ENCODE measurements around the gene TMEM95. TPM values are rescaled to one million over a fixed set of nuclear protein-coding genes. Genes with fewer than 3 reads are reported as not detected.
A peak's percentile ranks its signal among the peaks of the same experiment; 100 is the strongest.

TMEM95 gene, protein sequence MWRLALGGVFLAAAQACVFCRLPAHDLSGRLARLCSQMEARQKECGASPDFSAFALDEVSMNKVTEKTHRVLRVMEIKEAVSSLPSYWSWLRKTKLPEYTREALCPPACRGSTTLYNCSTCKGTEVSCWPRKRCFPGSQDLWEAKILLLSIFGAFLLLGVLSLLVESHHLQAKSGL
- 0.25 TPM in 1 of 2 replicates, not detected in the other for total RNA-seq

DNA sequence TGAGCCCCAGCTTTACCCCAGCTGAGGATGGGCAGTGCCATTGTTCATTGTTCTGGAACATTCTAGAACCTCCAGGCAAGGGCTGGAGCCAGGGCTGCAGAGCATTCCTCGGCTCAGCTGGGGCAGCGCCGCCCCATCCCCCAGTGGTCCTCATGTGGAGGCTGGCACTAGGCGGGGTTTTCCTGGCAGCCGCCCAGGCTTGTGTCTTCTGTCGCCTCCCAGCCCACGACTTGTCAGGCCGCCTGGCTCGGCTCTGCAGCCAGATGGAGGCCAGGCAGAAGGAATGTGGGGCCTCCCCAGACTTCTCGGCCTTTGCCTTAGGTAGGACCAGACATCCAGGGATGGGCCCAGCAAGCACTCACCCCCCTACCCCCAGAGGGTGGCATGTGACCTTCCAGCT, at the start of gene TMEM95:
Gene TMEM95 (plus strand): TSS at position 104 of the 400 bp plus-strand sequence. CDS start 49 bp downstream, at position 153.
- Mint-ChIP-seq H3K27me3 (ENCODE audit: low read depth) (no peaks in the 10 kb centered on the region), H3K9me3 (no peaks in the 10 kb centered on the region), H3K27ac (peak within 1 kb of the TSS; percentile 64), H3K36me3 (ENCODE audit: low read depth) (peaks cover 22% of the 10 kb centered on the region), H3K4me3 (ENCODE audit: low read depth) (peak within 1 kb of the TSS; percentile 33), H3K4me1 (ENCODE audit: low read depth) (peaks cover 21% of the 10 kb centered on the region)
- DNase-seq (ENCODE audit: low spot score): no peak
- intact Hi-C loops (cut with micrococcal nuclease): no loop called here

DNA sequence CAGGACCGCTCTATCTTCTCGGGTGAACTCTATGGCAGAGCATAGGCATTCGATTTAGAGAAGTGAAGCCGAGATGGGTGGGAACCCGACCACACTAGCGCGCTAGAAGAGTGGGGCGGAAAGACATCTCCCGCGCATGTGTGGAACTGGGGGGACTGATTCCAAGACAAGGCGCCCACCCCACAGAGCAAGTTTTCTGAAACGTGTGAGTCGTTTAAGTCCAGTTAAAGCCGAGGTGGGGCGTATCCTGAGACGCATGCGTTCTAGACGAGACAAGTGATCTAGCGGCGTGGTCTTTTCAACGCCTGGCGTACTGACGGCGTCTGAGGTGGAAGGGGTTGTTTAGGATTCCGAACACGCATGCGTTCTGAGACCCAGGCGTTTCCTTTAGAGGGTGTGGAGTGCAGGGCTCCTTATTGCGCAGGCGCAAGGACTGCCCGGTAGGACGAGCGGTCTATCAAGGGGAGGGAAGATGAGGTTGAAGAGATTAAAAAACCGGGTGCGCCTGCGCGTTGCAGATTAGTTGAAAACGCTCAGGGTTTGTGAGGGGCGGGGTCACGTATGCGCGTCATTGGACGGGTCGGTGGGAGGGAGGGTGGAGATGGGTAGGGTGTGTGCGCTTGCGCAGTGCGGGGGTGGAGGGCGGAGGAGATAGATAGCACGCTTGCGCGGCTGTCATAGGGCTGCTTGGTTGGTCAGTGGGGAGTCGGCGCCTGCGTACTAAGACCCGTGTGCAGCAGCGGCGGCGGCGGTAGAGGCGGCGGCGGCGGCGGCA, 47.9 kb upstream of the TMEM95 start, which contains the start of gene EIF5A:
Gene EIF5A (plus strand): TSS at position 718 of the 775 bp plus-strand sequence. CDS start 2,008 bp downstream, outside the sequence.
- peak; percentile 99 for DNase-seq (ENCODE audit: low spot score)
- H3K27me3 Mint-ChIP-seq (ENCODE audit: low read depth): peaks cover under 1% of the 10 kb centered on the region
- H3K4me1 Mint-ChIP-seq (ENCODE audit: low read depth): peaks cover 32% of the 10 kb centered on the region
- peak within 1 kb of the TSS; percentile 97 for H3K27ac Mint-ChIP-seq
- H3K9me3 Mint-ChIP-seq: no peaks in the 10 kb centered on the region
- peak within 1 kb of the TSS; percentile 94 for H3K4me3 Mint-ChIP-seq (ENCODE audit: low read depth)
- intact Hi-C loops (cut with micrococcal nuclease): loop anchor here (1.0 to 5.0 kb wide), 8 partner anchors 13 to 380 kb away; partner anchors contain the start of genes ELP5, FGF11, GABARAP and NEURL4
- H3K36me3 Mint-ChIP-seq (ENCODE audit: low read depth): peaks cover 36% of the 10 kb centered on the region

DNA sequence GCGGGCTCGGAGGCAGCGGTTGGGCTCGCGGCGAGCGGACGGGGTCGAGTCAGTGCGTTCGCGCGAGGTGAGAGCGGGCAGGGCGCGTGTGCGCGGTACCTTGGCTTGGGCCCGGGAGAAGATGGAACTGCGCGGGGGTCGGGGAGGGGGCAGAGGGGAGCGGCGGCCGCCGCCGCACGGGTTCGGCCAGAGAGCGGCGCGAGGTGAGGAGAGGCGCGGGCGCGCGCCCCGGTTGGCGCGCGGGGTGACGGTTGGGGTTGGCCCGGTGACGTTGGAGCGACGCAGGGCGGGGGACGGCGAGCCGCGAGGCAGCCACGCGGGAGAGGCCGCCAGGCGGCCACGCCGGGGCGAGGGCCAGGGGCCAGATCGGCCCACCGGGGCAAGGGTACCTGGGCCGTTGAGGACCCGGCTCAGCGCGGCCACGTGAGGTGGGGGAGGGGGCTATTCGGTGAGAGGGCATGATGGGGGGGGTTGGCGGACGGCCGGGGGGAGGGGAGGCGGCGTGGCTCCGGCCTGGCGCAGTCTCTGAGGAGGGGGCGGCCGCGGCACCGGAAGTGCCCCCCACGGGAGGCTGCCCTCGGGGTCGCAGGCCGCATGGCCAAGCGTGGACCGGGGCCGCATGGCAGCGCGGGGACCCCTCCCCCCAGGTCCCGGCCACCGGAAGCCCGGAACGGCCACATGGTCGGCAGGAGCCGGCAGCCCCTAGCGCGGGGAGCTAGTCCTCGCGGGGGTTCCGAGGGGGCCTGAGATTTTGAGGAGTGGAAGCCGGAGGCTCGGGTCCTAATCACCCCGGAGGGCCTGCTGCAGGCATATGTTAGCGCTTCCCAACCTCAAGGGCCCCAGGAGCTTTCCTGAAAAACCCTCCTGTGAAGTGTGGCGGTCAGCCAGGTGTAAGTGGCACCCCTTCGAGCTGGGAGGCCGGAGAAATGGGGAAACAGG, 47.0 kb upstream of the TMEM95 start:
- Mint-ChIP-seq H3K4me1 (ENCODE audit: low read depth) (peaks cover 38% of the 10 kb centered on the region), H3K36me3 (ENCODE audit: low read depth) (peaks cover 45% of the 10 kb centered on the region), H3K4me3 (ENCODE audit: low read depth) (peak overlapping the region; percentile 94), H3K9me3 (no peaks in the 10 kb centered on the region), H3K27ac (peak overlapping the region; percentile 97), H3K27me3 (ENCODE audit: low read depth) (no peaks in the 10 kb centered on the region)
- DNase-seq (ENCODE audit: low spot score): peak; percentile 47
- intact Hi-C loops (cut with micrococcal nuclease): loop anchor here (1.0 to 5.0 kb wide), 9 partner anchors 14 to 379 kb away; partner anchors contain the start of genes ELP5, FGF11, GABARAP and NEURL4

DNA sequence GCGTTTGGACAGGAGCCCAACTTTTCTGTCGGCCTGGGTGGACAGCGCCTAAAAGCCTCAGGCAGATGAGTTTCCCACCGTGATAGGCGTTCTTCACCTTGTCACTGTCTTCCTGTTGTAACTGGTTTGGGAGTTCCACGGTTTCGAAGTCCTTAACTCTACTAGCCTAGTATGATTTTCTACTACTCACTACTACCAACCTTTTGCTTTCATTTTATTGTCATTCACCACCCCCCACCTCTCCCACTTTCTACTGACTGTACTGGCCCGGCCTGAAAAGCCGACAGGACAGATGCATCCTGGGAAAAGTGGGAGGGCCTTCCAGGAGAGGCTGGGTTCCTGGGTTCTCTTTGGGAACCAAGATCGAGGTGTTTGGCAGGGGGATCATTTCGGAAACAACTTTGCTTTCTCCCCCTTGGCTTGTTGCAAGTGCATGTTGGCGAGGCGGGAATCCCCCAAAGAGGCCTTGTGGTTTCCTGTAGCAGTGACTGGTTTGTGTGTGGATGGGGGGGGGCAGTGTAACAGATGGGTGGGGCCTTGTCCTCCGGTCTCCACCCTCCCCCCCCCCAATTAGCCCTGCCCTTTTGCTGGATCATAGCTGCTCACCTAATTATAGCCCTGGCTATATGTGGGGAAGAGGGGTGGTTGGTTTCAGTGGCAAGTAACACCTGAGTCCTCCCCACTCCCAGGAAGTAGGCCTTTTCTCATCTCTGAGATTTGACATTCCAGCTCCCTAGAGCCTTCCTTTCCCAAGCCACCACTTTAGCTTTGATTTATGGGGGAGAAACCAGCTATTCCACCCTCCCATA, 46.1 kb upstream of the TMEM95 start:
- intact Hi-C loops (cut with micrococcal nuclease): loop anchor here (1.0 to 5.0 kb wide), 3 partner anchors 128 to 263 kb away; partner anchors contain the start of genes FGF11, POLR2A and TMEM102
- H3K36me3 Mint-ChIP-seq (ENCODE audit: low read depth): peaks cover 54% of the 10 kb centered on the region

DNA sequence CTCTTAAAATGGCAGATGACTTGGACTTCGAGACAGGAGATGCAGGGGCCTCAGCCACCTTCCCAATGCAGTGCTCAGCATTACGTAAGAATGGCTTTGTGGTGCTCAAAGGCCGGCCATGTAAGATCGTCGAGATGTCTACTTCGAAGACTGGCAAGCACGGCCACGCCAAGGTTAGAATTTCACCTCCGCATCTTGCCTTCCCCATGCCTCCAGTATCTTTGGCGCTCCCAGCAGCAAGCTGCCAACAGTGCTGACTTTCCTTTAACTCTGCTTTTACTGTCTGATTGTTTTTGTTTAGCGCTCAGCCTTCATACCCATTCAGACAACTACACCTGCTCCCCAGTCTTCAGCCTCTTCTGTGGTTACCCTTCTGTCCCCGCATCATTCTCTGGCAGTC, 45.3 kb upstream of the TMEM95 start:
- Mint-ChIP-seq H3K9me3 (no peaks in the 10 kb centered on the region), H3K27ac (peak overlapping the region; percentile 95), H3K4me3 (ENCODE audit: low read depth) (peak overlapping the region; percentile 94), H3K27me3 (ENCODE audit: low read depth) (no peaks in the 10 kb centered on the region), H3K4me1 (ENCODE audit: low read depth) (peaks cover 53% of the 10 kb centered on the region), H3K36me3 (ENCODE audit: low read depth) (peaks cover 61% of the 10 kb centered on the region)
- DNase-seq (ENCODE audit: low spot score): no peak
- intact Hi-C loops (cut with micrococcal nuclease): loop anchor here (5.0 kb wide), 2 partner anchors 128 to 263 kb away; partner anchors contain the start of genes FGF11 and TMEM102

More for the DNA sequence above, 46.1 kb upstream of the TMEM95 start:
- peak overlapping the region; percentile 95 for H3K27ac Mint-ChIP-seq
- H3K9me3 Mint-ChIP-seq: no peaks in the 10 kb centered on the region
- no peaks in the 10 kb centered on the region for H3K27me3 Mint-ChIP-seq (ENCODE audit: low read depth)
- peak; percentile 80 for DNase-seq (ENCODE audit: low spot score)
- H3K4me3 Mint-ChIP-seq (ENCODE audit: low read depth): peak overlapping the region; percentile 94
- H3K4me1 Mint-ChIP-seq (ENCODE audit: low read depth): peaks cover 46% of the 10 kb centered on the region

DNA sequence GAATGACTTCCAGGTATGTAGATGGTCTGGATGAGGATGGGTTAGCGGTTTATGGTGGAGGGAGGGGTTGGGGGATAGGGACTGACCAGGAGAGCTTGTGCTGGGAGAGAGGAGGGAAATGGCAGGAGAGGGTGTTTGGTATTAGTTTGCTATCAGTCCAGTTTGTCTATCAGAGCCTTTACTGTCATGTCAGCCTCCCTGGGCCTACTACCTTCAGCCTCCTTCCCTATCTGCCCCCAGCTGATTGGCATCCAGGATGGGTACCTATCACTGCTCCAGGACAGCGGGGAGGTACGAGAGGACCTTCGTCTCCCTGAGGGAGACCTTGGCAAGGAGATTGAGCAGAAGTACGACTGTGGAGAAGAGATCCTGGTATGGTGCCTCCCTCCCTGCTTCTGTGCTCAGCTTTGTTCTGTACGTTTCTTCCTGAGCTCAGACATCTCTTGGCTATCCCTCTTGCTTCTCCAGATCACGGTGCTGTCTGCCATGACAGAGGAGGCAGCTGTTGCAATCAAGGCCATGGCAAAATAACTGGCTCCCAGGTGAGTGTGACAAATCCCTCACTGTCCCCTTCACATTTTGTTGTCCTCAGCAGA, 43.7 kb upstream of the TMEM95 start:
- Mint-ChIP-seq H3K9me3 (no peaks in the 10 kb centered on the region), H3K27ac (peak overlapping the region; percentile 69), H3K36me3 (ENCODE audit: low read depth) (peaks cover 65% of the 10 kb centered on the region), H3K4me1 (ENCODE audit: low read depth) (peaks cover 51% of the 10 kb centered on the region), H3K4me3 (ENCODE audit: low read depth) (peak overlapping the region; percentile 94), H3K27me3 (ENCODE audit: low read depth) (no peaks in the 10 kb centered on the region)
- intact Hi-C loops (cut with micrococcal nuclease): no loop called here
- no peak for DNase-seq (ENCODE audit: low spot score)

DNA sequence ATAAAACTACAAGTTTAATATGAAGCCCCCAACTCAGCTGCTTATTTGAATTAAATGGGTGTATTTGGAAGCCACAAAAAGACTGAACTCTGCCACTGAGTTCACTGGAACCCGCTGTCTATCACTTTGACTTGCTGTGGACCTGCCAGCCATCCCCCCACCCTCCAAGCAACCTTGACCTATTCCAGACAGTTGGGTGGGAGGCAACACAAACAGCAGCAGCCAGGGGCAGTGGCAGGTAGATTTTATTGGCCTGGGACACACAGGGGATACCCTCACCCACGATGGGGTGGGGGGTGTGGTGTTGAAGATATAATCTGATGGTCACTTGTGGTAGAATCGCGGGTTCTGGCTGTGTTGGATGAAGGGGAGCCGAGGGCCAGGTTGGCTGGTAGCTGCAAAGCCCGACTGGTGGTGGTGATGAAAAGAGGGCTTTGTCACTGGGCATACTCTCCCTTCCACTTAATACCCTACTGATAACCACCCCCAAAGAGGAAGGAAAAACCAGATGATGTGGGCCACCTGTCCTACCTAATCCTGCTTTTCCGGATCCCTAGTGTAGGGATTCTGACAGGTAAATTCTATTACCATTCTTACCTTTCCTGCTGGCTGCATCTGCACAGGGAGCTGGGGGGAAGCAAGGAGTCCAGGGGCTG, 42.4 kb upstream of the TMEM95 start:
- Mint-ChIP-seq H3K27me3 (ENCODE audit: low read depth) (no peaks in the 10 kb centered on the region), H3K27ac (no peak overlapping the region), H3K9me3 (no peaks in the 10 kb centered on the region), H3K4me3 (ENCODE audit: low read depth) (peak overlapping the region; percentile 42), H3K36me3 (ENCODE audit: low read depth) (peaks cover 73% of the 10 kb centered on the region), H3K4me1 (ENCODE audit: low read depth) (peaks cover 51% of the 10 kb centered on the region)
- intact Hi-C loops (cut with micrococcal nuclease): no loop called here
- no peak for DNase-seq (ENCODE audit: low spot score)

DNA sequence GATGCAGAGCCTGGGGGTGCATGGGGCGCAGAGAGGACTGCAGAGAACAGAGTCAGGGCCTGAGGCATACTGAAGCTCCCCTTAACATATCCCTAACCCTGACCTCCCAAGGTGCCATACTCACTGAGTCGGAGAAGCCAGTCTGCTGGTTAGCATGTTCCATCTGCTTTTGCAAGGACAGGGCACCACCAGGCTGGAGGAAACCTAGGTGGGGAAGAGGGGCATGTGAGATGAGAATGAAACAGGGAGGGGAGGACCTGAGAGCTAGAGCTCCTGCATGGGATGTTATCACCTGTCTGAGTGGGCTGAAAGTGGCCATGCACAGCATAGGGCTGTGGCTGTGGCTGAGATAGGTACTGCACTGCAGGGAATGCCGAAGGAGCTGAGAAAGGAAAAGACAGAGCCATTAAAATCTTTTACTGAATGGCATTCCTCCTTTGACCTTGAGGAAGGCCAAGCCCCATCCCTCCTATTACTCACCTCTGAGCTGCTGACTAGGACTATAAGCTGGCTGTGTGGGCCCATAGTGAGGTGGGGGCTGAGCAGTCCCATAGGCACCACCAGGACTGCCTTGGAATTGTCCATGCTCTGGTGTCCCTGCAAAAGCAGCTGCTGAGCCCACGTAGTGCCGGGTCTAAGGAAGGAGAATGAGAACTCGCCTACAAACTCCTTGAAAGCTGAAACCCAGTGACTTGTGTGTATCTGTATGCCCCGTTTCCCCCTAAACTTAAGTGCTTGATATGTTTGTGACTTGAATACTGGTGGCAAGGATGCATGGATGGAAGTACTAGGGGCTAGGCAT, 41.7 kb upstream of the TMEM95 start:
- no peaks in the 10 kb centered on the region for H3K9me3 Mint-ChIP-seq
- peak overlapping the region; percentile 81 for H3K4me3 Mint-ChIP-seq (ENCODE audit: low read depth)
- peaks cover 78% of the 10 kb centered on the region for H3K36me3 Mint-ChIP-seq (ENCODE audit: low read depth)
- DNase-seq (ENCODE audit: low spot score): no peak
- peaks cover 51% of the 10 kb centered on the region for H3K4me1 Mint-ChIP-seq (ENCODE audit: low read depth)
- peak overlapping the region; percentile 59 for H3K27ac Mint-ChIP-seq
- intact Hi-C loops (cut with micrococcal nuclease): no loop called here
- H3K27me3 Mint-ChIP-seq (ENCODE audit: low read depth): no peaks in the 10 kb centered on the region

DNA sequence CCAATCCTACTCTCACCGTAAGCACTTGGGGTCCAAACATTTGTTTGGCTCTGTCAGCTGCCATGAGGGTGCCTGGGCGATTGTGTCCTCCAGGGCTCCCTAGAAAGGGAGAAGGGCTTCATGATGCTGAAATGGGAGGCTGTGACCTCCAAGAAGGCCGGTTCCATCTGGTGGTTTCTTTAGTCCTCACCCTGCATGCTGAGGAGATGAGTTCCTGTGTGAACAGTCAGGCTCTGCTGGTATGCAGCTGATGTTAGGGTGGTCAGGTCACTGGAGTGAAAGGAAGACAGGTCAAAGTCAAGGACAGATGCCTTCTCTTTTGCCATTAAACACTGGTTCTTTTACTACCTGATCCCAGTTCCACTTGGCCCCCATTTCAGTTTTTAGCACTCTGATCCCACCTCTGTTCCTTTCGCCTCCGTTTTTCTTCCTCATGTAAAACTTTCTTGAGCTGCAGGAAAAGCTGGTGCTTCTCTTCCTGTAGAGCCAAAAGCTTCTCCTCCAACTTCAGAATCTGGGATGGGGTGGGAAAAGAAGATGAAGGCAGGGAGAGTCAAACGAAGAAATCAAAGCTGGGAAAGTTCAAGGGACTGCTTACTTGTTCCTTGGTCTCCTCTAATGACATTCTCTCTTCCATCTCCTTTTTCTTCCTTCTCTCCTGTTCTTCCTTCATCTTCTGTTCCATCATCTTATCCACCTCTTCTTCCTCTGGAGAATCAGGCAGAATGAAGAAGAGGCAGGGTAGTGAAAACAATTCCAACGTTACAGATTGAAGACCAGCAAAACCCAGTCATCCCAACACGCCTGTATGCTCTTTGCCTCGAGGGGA, 40.9 kb upstream of the TMEM95 start:
- H3K27me3 Mint-ChIP-seq (ENCODE audit: low read depth): no peaks in the 10 kb centered on the region
- H3K36me3 Mint-ChIP-seq (ENCODE audit: low read depth): peaks cover 77% of the 10 kb centered on the region
- peak overlapping the region; percentile 65 for H3K27ac Mint-ChIP-seq
- intact Hi-C loops (cut with micrococcal nuclease): loop anchor here (2.0 kb wide), 1 partner anchor 171 kb away; the partner anchor contains the start of gene POLR2A
- no peaks in the 10 kb centered on the region for H3K9me3 Mint-ChIP-seq
- no peak for DNase-seq (ENCODE audit: low spot score)
- peaks cover 48% of the 10 kb centered on the region for H3K4me1 Mint-ChIP-seq (ENCODE audit: low read depth)
- H3K4me3 Mint-ChIP-seq (ENCODE audit: low read depth): peak overlapping the region; percentile 81

Data from activated T-helper 2 cell treated with anti-CD3 and anti-CD28 coated beads, Interferon-gamma antibody, Interleukin-2, Interleukin-4, amounts not matched to agents 10 μg/mL and 5 μg/mL and 100 μg/mL, durations not matched to agents 14 hours and 24 hours and 36 hours (primary cell).